ENCODE measurements around the gene BHLHA15. TPM values are rescaled to one million over a fixed set of nuclear protein-coding genes. Genes with fewer than 3 reads are reported as not detected.

BHLHA15 gene
- total and polyA plus RNA-seq, 2 of the 13 experiments (the other 11 are each of a cell fraction or from before 2014, with no cell fraction given), result 1.9 to 6.1 TPM

GRCh38 chr7:98225913-98226614 lies 14.8 kb downstream of the BHLHA15 start:
- peak overlapping the region; percentile 44 for H3K27ac ChIP-seq (ENCODE audit: extremely low read length, insufficient read depth, low read length)
- in situ Hi-C loops (cut with HindIII; ENCODE audit: extremely low pct_ligation_motif_present, low pct_unique_long_range_greater_than_20kb), result no loop called here
- CTCF ChIA-PET (ENCODE audit: low intra/inter-chr PET ratio, low total read pairs), result no interaction called here
- H3K9ac ChIP-seq (ENCODE audit: insufficient read depth, low read depth, low read length), result no peak overlapping the region
- no peak overlapping the region for H3K4me3 ChIP-seq (replicated peaks in 1 of 3; ENCODE audit: insufficient read depth in 1 of 3, low read depth in 2 of 3, low read length in 3 of 3)
- no peak for FAIRE-seq
- ATAC-seq, result peak; percentile 63
- WGBS (ENCODE audit: low lambda C conversion rate), result 58% methylated on average over 7 of the region's 16 CpGs
- no peaks in the 10 kb centered on the region for H4K20me1 ChIP-seq (ENCODE audit: insufficient read depth, low read length)
- H3K79me2 ChIP-seq (ENCODE audit: insufficient read depth, low read length), result no peaks in the 10 kb centered on the region
- POLR2A ChIA-PET, result no interaction called here
- no peaks in the 10 kb centered on the region for H3K9me3 ChIP-seq (ENCODE audit: low read length)
- H3K36me3 ChIP-seq (replicated peaks in 1 of 2; ENCODE audit: control insufficient read depth in 1 of 2, insufficient read depth in 2 of 2, low read length in 2 of 2), result no peaks in the 10 kb centered on the region
- H3K4me1 ChIP-seq (ENCODE audit: insufficient read depth, low read length), result peaks cover 46% of the 10 kb centered on the region
- no TSS peak for BruUV-seq (replicated peaks)
- intact Hi-C loops (cut with micrococcal nuclease; ENCODE audit: unreplicated experiment), result no loop called here
- no peak overlapping the region for H3K4me2 ChIP-seq (ENCODE audit: low read depth, low read length)
- DNase-seq (ENCODE audit: low spot score), result peak; percentile 31
- no peaks in the 10 kb centered on the region for H3K27me3 ChIP-seq (ENCODE audit: control insufficient read depth in 1 of 2, insufficient read depth in 2 of 2, low read length in 2 of 2)
- no peak overlapping the region for H2AFZ ChIP-seq (ENCODE audit: low read length)
- TF ChIP-seq SKI (IDR thresholded peaks at IDR 0.05; ENCODE audit: partially characterized antibody) (peak; percentile 51), ESRRA (CRISPR knock-in tag; IDR thresholded peaks at IDR 0.05; ENCODE audit: low read depth) (0 out of 2 replicates have a peak, but pooled peaks have one; percentile 39), MAX (IDR thresholded peaks at IDR 0.05) (no peak), HIVEP1 (CRISPR knock-in tag; IDR thresholded peaks at IDR 0.05) (no peak), RXRB (CRISPR knock-in tag; IDR thresholded peaks at IDR 0.05; ENCODE audit: borderline replicate concordance) (peak; percentile 39; the same call in 1 of the 2 replicates), HNF4A (CRISPR knock-in tag; IDR thresholded peaks at IDR 0.05) (peak; percentile 44; the same call in 1 of the 2 replicates), ZNF839 (CRISPR knock-in tag; IDR thresholded peaks at IDR 0.05; ENCODE audit: borderline replicate concordance) (no peak), NCOA1 (CRISPR knock-in tag; IDR thresholded peaks at IDR 0.05) (no peak), ZNF574 (CRISPR knock-in tag; IDR thresholded peaks at IDR 0.05) (no peak), ZNF687 (CRISPR knock-in tag; IDR thresholded peaks at IDR 0.05) (peak; percentile 22), SKIL (CRISPR knock-in tag; IDR thresholded peaks at IDR 0.05; ENCODE audit: borderline replicate concordance) (peak; percentile 14; the same call in 1 of the 2 replicates), NR2F6 (IDR thresholded peaks at IDR 0.05) (0 out of 2 replicates have a peak, but pooled peaks have one; percentile 32), NR2F6 (CRISPR knock-in tag; IDR thresholded peaks at IDR 0.05) (no peak), ZKSCAN1 (IDR thresholded peaks at IDR 0.05; ENCODE audit: low read length) (0 out of 2 replicates have a peak, but pooled peaks have one; percentile 57), NFYB (CRISPR knock-in tag; IDR thresholded peaks at IDR 0.05) (no peak), PTBP1 (IDR thresholded peaks at IDR 0.05; ENCODE audit: low read depth, low read length, poor library complexity, severe bottlenecking) (no peak)

Measured in HepG2 (cell line).